Measurements from ENCODE around the gene HLTF.
A peak's percentile ranks its signal among the peaks of the same experiment; 100 is the strongest.

HLTF gene

GRCh38 chr3:148999806-149000205 is 86.5 kb downstream of the HLTF start:
- H3K27ac ChIP-seq, result no peak overlapping the region
- TF ChIP-seq CTCF (IDR thresholded peaks at IDR 0.05) (no peak), ZFX (IDR thresholded peaks at IDR 0.05; ENCODE audit: borderline replicate concordance) (no peak)

- H3K27ac ChIP-seq, result no peak overlapping the region
- TF ChIP-seq CTCF (IDR thresholded peaks at IDR 0.05) (no peak), ZFX (IDR thresholded peaks at IDR 0.05; ENCODE audit: borderline replicate concordance) (no peak)
Observed at GRCh38 chr3:148998715-148999423, 87.5 kb downstream of the HLTF start.

GRCh38 chr3:148998297-148998696 is 88.0 kb downstream of the HLTF start:
- no peak for TF ChIP-seq ZFX (IDR thresholded peaks at IDR 0.05; ENCODE audit: borderline replicate concordance)
- no peak for TF ChIP-seq CTCF (IDR thresholded peaks at IDR 0.05)
- H3K27ac ChIP-seq, result no peak overlapping the region

GRCh38 chr3:148997623-148998022 is 88.7 kb downstream of the HLTF start:
- no peak for TF ChIP-seq CTCF (IDR thresholded peaks at IDR 0.05)
- TF ChIP-seq ZFX (IDR thresholded peaks at IDR 0.05; ENCODE audit: borderline replicate concordance), result no peak
- H3K27ac ChIP-seq, result no peak overlapping the region

- TF ChIP-seq CTCF (IDR thresholded peaks at IDR 0.05), result no peak
- TF ChIP-seq ZFX (IDR thresholded peaks at IDR 0.05; ENCODE audit: borderline replicate concordance), result no peak
- peak overlapping the region; percentile 54; the same call in 1 of the 2 replicates for H3K27ac ChIP-seq
Observed at GRCh38 chr3:148992635-148993255, 93.6 kb downstream of the HLTF start.

- peak overlapping the region; percentile 54 for H3K27ac ChIP-seq
- TF ChIP-seq ZFX (IDR thresholded peaks at IDR 0.05; ENCODE audit: borderline replicate concordance), result no peak
Observed at GRCh38 chr3:148992027-148992634, 94.2 kb downstream of the HLTF start.

GRCh38 chr3:148991219-148992026 is 94.9 kb downstream of the HLTF start, which contains the start of gene GYG1:
Gene GYG1 (plus strand): TSS chr3:148991540. CDS start chr3:148991641, 101 bp downstream.
- peak within 1 kb of the TSS; percentile 54 for H3K27ac ChIP-seq

More at GRCh38 chr3:148991219-148992026, 94.9 kb downstream of the HLTF start, which contains the start of gene GYG1:
- peak; percentile 36 for TF ChIP-seq CTCF (IDR thresholded peaks at IDR 0.05)
- no peak for TF ChIP-seq ZFX (IDR thresholded peaks at IDR 0.05; ENCODE audit: borderline replicate concordance)
